HG03520 (cell line): Measurements from ENCODE around the gene P2RX4.
"Not testable (repeated sequence)": the region's sequence is repeated elsewhere in the genome, so short reads cannot be mapped to it uniquely, and the experiment has no call there.

Experiments used
- ATAC-seq: cut with Tn5 transposase; IDR thresholded peaks from one replicate; pipeline ENCODE4 v1.9.1; 2021; ENCODE audit warnings: mild to moderate bottlenecking, moderate library complexity; ENCODE audit not compliant: unreplicated experiment

Gene P2RX4

GRCh38 chr12:121219353-121219986 lies 9.5 kb downstream of the P2RX4 start:
- ATAC-seq = no peak

GRCh38 chr12:121222847-121223246 lies 12.9 kb downstream of the P2RX4 start:
- ATAC-seq = no peak

- ATAC-seq = no peak
These were observed 13.7 kb downstream of the P2RX4 start for GRCh38 chr12:121223292-121224285.

- no peak for ATAC-seq
These were observed 14.7 kb downstream of the P2RX4 start for GRCh38 chr12:121224591-121224990.

- ATAC-seq = no peak
These were observed 16.5 kb downstream of the P2RX4 start for GRCh38 chr12:121226399-121226798.

- not testable (repeated sequence) for ATAC-seq
These were observed 16.9 kb downstream of the P2RX4 start for GRCh38 chr12:121226871-121227270.

GRCh38 chr12:121227294-121227693 lies 17.4 kb downstream of the P2RX4 start:
- no peak for ATAC-seq

GRCh38 chr12:121228919-121229665 lies 19.2 kb downstream of the P2RX4 start:
- ATAC-seq = no peak

GRCh38 chr12:121229826-121230537 lies 20.1 kb downstream of the P2RX4 start:
- ATAC-seq = not testable (repeated sequence)

- ATAC-seq = no peak
These were observed 20.6 kb downstream of the P2RX4 start for GRCh38 chr12:121230538-121230907.

- ATAC-seq = no peak
These were observed 22.2 kb downstream of the P2RX4 start for GRCh38 chr12:121232163-121232562.

- no peak for ATAC-seq
These were observed 23.2 kb downstream of the P2RX4 start for GRCh38 chr12:121232977-121233627.

GRCh38 chr12:121233628-121234020 lies 23.7 kb downstream of the P2RX4 start:
- no peak for ATAC-seq

- ATAC-seq = no peak
These were observed 26.8 kb downstream of the P2RX4 start for GRCh38 chr12:121236776-121237175.

GRCh38 chr12:121237415-121237814 lies 27.5 kb downstream of the P2RX4 start:
- ATAC-seq = no peak

GRCh38 chr12:121238086-121238485 lies 28.2 kb downstream of the P2RX4 start:
- ATAC-seq = no peak

GRCh38 chr12:121238604-121239350 lies 28.8 kb downstream of the P2RX4 start:
- ATAC-seq = no peak

GRCh38 chr12:121239351-121240061 lies 29.6 kb downstream of the P2RX4 start:
- no peak for ATAC-seq

GRCh38 chr12:121240062-121240420 lies 30.1 kb downstream of the P2RX4 start:
- ATAC-seq = no peak
